CD4-positive, alpha-beta T cell treated with Interleukin-17A for 1 hour (primary cell): ENCODE data around the gene C22orf39.

Experiments used
- DNase-seq: peaks from one replicate; pipeline ENCODE4 v3.0.0-alpha.2; 2020

The C22orf39 gene

DNA sequence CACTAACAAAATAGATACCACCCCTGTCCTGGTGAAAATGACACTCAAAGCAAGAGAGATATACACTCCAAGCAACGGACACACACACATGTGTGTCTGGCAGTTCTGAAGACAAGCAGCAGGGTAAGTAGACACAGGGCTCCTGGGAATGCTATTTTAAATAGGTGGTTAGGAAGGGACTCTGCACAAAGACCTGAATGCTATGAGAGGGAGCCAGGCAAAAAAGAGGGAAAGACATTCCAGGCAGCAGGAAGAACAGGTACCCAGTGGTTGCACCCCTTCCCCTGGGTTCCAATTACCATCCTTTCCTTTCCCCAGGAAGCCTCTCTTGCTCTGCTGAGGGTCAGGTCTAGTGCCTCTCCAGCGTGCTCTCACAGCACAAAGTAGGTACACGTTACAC lies 28.5 kb upstream of the C22orf39 start:
- DNase-seq = no peak

DNA sequence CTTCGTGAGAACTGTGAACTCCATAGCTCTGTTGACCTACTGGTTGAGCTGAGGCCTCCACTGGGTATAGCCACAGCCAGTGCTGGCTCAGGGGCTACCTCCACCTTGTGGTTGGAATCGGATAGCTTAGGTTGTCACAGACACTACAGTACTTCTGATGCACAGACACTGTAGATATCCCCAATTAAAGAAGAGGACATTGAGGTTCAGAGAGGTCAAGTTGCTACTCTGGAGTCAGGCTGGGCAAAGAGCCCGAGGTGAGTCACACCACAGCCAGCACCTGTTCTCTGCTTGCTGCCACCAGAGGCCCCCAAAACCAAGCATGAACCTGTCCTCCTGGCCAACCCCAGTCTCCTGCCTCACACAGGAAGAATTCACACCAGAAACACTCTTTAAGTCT lies 26.1 kb upstream of the C22orf39 start:
- no peak for DNase-seq

DNA sequence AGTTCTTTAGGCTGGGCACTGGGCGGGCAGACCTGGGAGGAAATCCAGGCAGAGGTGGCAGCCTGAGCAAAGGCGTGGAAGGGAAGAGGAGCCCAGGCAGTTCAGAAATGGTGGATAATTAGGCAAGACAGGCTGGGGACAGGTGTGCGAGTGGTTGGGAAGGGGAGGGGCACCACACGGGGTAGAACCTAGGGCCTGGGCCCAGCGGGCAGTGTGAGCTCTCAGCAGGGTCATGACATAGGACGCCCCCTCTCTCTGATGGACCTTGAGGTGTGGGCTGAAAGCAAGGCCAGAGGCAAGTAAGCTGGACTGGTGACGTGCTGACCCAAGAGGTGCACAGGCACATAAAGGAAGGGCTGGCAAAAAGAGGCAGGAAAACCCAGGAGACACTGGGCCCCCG lies 24.7 kb upstream of the C22orf39 start:
- DNase-seq = no peak

DNA sequence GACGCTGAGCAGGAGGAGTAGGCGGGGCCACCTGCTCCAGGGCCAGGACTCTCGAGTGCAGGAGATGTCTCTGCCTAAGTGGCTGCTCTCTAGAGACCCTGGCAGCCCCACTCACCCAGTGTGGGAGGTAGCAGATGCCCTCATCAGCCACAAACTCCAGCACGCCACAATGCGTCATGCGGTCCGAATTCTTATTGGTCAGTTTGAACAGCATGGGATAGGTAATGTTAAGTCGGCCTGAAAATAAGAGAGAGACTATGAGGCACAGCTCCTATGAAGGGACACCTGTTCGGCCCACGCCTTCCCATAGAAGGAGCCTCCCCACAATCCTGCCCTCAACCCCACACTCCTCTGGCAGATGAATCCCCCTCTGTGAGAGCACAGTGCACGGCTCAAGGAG lies 24.1 kb upstream of the C22orf39 start:
- no peak for DNase-seq

DNA sequence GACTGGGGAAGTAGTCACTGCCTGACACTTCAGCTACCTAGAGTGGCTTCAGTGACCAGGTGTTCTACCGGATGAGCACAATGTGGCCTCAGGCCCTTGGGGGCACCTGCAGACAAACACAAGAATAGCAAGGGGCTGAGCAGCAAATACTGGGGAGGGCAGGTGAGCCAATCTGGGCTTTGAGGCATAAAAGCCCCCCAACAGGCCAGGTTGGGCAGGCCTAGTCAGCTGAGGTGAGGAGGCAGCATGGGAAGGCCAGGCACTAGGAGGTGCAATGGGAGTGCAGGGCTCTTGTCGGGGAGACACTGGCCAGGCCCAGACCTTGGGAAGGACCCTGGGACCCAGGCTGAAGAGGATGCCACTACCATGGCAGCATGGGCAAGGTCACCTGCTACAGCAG lies 22.5 kb upstream of the C22orf39 start:
- DNase-seq = no peak

DNA sequence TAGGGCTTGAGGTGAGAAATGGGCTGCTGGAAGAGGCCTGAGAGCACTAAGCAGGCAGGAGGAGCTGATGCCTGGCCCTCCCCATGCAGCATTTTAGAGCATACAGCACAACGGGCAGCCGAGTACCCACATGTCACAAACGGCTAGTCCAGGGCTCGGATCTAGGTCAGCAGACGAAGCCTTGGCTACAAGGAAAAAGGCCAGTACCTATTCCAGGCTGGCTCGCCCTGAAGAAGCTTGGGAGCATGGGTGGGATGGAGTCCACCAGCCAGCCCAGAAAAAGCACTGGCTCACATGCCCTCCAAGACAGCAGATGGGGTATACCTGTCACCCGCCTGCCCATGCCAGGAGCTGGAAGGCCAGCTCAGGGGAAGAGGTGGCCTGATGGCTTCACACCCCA lies 21.9 kb upstream of the C22orf39 start:
- DNase-seq = no peak

DNA sequence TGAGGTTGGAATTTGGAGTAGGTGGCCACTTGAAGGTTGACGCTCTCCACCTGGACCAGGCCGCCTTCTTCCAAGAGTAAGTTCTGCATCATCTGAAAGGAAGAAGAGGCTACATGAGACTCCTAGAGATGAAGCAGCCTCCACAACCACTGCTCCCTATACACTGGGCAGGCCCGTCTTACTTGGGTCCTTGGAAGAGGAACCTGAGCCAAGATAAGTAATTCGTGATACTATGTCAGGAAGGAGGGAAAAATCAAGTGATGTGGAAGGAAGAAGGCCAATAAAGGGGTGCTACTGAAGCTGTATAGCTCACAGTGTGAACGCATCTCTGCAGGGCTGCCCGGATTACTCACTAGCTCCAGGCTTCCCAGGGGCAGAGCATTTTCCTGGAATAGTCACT lies 20.4 kb upstream of the C22orf39 start:
- no peak for DNase-seq

DNA sequence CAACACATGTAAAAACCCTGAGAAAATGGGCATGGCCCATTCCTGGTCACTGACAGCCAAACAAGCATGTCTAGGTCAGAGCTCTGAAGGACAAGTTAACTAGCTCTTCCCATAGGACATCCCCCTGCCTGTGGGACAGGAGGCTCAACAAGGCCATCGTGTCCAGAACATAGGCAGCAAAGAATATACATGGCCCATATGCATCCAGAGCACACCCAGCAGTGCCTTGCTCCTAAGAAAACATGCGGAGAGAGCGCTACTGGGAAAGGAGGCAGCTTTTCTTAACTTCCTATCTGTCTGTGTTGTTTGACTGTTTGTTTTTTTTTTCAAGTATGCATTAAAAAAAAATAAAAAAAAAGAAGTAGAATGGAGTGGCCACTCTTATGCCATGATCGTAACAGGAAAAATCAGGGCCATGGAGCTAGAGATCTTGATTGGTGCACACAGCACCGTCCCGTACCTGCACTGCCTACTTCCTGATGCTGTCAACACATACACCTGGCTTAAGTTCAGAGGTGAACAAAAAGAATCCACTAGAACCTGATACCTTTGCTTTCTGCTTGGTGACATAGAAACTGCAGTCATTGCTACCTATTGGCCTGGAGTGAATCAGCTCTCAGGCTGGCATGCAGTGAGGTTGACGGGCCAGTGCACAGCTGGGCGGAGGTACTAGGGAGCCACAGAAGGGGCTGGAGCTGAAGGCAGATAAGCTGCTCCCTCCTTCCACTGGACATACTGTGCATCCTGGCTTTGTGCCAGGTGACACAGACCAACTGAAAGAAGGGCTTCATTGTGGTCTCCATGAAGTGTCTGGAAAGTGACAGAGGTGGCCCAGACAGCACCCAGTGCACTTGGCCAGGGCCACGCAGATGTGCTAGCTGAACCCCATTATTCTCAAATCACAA lies 19.6 kb upstream of the C22orf39 start:
- no peak for DNase-seq

DNA sequence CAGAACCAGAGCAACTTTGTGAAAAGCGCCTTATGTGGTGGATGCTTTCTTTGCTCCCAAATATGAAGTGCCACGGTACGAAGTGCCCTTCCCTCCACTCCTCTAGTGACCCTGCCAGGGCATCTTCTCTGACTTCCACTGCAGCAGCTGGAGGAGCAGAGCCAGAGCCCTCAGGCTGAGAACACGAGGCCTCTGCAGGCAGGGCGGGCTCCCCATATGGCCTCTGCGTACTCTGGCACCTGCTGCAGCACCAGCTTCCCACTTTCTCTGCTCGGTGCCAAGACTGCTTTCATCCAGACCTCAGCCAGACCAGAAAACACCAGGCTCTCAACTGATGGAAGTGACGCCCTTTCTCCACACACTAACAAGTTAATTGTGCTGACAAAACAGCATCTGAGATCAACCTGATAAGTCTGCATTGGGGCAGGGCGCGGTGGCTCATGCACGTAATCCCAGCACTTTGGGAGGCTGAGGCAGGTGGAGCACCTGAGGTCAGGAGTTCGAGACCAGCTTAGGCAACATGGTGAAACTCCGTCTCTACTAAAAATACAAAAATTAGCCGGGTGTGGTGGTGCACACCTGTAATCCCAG lies 18.7 kb upstream of the C22orf39 start:
- DNase-seq = no peak

DNA sequence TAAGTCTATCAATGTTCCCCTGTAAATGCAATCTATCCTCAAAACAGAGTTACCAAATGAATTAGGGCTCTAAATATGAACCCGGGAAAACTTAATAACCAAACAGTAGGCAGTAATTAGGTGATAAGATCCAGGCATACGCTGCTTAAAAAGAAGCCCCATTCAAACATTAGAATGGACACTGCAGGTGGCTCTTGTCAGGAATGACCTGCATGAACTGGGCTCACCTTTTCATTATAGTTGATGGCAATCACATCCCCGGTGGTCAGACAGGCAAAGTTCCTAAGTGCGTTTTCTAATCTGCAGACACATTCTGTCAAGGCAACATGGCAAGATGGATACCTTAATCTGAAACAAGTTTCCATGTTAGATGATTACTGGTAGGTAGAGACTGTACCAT lies 17.5 kb upstream of the C22orf39 start:
- no peak for DNase-seq

DNA sequence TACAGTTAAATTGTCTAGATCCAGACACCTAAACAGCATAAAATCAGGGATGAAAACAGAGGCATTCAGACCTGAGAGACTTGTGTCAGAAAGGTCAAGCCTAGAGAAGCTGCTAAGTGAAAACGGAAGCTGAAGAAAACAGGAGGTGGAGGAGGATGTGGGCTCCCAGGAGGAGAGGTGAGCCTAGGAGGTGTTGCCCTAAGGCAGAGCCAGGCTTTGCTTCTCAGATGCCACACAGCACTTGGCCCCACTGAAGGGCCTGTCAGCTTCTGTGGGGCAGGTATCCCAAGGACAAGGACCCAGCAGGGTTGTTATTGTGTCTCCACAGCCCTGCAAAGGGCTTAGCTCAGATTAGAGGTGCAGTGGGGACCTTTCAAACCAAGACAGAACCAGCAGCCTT lies 17.0 kb upstream of the C22orf39 start:
- DNase-seq = no peak

DNA sequence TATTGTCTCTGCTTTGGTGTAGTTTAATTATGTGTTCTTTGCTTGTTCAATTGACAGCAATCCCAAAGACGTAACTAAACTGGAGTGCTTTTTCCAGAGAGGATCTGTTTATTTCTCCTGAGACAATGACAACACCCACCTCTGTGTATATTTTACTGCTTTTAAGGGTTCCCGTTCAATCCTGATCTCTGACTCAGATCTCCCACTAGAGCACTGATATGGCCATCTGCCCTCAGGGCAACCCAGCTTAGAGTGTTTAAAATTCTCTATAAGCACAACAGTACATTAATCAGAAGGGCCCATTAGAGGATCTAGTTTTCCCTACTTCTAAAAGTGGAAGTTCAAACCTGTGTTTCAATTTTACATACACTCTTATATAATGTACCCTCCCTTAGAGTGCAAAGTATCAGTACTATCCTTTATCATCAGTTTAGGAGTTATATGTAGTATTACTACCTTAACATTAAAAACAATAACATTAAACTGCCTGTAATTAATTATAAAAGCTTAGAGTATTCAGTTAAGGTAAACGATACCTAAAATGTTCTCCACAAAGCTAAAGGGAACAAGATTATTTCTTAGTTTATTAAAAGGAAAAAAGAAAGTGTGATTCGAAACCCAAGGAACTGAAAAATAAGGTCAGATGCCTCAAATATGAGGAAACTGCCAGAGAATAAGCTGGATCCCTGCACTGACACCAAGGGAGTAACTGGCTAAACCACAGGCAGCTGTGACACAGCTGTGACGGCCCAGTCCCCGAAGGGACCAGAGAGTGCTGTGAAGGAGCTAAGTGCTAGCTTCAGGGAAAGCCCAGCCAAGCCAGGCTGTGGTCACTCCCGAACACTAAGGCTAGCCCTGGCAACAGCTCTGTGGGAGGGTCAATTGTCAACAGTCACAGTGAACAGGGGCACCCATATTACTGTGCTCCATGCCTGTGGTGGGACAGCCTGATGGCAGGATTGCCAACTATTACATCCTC lies 16.3 kb upstream of the C22orf39 start:
- DNase-seq = no peak

DNA sequence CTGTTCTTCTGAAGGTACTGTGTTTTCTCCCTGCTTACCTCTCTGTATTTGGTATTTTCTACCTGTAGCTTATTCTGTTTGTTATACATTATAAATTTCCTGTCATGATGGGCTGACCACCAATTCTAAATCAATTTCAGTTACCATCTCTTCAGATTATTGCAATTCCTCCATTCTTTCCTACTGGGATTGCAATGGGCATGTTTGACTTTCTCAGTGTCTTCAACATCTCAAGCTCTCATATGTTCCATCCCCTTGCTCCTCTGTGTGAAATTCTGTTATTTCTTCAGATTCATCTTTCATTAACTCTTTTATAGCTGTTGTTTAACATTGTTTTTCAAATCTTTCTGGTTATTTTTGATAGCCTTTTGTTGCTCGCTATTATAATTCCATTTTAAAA lies 15.5 kb upstream of the C22orf39 start:
- DNase-seq = no peak

DNA sequence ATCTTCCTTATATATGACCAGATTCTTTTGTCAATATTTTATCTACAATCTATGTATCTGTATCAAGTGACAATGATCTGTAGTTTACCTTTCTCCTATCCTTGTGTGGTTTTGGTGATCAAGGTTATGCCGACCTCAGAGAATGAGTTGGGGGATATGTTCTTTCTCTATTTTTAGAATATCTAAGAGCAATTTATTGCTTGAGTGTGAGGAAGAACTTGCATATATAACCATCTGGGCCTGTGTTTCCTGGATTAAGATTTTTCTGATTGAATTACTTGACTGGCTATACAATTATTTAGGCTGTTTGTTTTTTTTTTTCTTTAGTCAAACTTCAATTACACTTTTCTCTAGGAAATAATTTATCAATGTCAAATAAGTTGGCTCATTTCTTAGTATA lies 14.0 kb upstream of the C22orf39 start:
- DNase-seq = no peak

DNA sequence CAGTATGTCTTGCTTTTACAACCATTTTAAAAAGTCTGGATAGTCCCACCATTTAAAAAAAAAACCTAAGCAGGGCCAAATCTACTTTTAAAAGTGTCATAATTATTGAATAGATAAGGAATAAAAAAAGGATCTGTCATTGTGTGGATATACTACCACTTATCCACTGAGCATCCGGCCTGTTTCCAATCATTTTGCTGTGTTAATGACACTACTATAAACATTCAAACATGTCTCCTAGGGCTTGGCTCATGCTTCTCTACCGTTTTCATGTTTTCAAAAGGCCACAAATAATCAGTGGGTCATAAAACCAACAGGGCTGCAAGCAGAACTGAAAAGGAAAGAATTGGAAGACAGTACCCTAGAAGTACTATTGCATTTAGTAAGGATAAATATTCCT lies 12.5 kb upstream of the C22orf39 start:
- no peak for DNase-seq

DNA sequence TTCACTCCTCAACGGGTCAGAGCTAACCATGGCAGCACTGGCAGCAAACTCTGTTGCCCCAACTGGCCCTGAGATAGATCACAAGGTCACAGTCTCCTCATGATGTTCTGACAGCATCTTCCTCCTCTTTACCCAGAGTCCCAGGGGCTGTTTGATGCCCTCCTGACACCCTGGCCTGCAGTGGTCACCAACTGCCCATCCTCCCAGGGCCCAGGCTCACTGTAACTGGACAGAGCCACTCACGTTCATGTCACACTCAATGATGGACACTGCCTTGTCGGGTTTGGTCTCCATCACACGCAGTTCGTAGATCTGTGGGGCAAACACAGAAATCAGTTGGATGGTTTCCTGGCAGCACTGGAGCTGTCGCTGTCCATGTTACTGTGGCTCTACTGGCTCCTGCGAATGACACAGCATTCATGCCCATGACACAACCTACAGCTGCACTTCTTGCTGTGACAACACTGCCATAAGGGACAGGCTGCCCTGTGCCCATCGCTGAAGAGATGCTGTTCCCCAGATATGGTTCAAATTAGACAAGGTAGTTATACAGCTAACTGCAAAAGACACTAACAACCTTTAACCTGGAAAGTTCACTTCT lies 10.4 kb upstream of the C22orf39 start:
- no peak for DNase-seq

DNA sequence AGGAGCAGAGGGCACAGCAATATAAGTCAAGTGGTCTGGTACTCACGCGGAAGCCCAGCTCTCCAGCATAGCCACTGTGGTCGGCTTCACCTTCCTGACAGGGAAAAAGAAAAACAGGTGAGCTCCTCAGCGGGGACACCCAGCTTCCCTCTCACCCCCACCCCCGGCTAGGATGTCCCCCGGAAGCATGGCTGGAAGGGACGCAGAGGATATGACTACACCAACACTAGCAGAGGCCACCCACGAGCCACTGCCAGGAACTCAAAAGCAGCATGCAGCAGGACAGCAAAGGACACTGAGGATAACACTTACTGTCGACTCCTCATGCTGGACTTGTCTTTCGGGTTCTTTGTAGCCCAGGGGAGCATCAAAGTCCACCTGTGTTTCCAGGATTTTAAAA lies 9.0 kb upstream of the C22orf39 start:
- no peak for DNase-seq

DNA sequence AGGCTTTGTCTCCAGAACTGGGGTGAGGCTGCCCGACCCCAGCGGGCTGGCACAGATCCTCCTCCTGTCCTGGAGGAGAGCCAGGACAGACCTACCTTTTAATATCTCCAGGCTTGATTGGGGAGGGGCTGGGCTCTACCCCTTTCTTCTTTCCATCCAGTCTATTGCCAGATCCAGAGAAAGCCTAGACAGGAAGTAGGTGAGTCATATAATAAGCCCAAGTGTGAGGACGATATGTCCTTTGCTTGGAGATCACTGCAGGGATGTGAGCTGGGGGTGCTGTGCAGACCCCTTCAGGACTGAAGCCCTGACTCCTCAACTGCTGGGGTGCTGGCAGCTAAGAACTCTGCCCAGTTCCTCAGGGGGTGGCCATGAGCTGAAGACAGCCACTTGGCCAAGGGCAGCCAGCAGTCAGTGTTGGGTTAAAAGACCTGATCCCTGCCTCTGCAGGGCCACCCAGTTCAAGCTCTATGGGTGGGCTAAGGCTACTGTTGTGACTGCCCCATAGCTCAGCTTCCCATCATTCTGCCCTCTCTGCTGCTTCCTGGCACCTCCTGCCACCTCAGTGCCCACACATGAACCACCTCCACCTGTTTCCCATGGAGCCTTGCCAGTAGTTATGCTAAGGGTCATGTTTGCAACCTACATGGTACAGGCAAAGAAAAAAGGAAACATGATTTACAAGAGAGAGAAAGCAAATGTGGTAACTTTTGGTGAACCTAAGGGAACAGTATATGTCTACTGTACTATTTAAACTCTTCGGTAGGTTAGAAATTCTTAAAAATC lies 8.3 kb upstream of the C22orf39 start:
- DNase-seq = no peak

DNA sequence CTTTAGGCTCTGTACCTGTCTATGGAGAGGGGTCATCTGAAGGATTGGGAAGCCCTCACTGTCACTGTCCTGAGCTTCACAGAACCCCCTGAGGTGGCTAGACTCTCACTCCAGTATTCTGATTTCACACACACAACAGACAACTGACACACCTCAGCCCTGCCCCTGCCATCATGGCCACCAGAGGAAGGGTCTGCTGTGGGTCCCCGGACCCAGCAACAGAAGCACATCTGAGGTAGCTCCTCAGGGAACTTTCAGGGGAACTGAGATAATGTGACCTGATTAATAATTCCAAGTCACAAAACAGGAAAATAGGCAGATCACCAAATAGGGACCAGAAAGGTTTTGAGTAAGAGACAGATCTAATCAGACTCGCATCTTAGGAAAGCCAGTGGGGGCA lies 7.5 kb upstream of the C22orf39 start:
- no peak for DNase-seq

DNA sequence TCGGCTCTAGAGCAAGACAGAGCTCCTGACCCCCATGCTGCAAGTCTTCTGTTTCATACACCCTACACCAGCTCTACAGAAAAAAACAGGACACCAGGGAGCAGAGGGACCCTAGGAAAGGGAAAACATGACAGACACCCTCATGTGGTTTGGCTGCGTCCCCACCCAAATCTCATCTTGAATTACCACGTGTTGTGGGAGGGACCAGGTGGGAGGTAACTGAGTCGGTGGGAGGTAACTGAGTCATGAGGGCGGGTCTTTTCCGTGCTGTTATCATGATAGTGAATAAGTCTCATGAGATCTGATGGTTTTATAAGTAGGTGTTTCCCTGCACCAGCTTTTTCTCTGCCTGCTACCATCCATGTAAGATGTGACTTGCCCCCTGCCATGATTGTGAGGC lies 6.6 kb upstream of the C22orf39 start:
- DNase-seq = no peak

DNA sequence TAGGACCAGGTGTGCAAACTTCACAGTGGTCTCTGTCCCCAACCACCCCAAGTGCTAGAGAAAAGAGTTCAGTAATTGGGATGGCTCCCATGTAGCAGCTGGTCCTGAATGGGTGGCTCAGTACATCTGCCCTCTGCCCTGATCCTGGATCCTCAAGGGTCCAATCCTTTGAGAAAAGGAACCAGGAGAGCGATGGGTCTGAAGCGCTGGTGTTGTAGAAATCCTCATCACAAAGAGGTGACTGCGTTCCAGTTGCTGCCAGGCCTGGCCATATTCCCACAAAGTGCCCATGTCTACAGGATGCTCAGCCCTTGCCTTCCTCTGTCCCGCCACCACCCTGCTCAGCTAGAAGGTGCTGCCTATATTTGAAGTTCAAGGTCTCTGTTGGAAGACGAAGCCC lies 6.2 kb upstream of the C22orf39 start:
- no peak for DNase-seq

DNA sequence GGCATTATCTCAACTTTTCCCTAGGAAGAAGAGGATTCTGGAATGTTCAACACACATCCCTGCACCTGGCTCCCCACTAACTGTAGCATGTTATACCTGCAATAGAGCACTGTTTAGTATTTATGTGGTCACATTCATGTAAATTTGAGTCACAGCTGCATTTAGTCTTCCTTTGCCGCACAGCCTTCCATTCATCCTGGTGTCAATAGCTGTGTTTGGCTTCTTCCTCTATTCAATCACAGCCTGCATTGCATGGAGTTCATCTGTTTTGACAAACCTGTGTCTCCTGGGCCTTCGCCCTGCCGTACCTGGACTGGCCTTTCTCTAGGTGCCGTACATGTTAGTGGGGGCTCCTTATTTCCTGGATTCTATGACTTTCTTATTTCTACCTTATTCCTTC lies 4.1 kb upstream of the C22orf39 start:
- no peak for DNase-seq
